DOHH2 (cell line): ENCODE data around the gene GPRC5C.
"Not testable (repeated sequence)": the region's sequence is repeated elsewhere in the genome, so short reads cannot be mapped to it uniquely, and the experiment has no call there.

Source experiments
- H3F3A ChIP-seq: fragments of 200-600 bp; sonication (generic), shearing (Covaris generic); 2 replicates; pipeline ENCODE4 v1.6.0; 2016; ENCODE audit warnings: antibody characterized with exemption, mild to moderate bottlenecking; ENCODE audit not compliant: control insufficient read depth, insufficient read depth
- H3K27ac ChIP-seq: fragments of 200-600 bp; sonication (generic); 2 replicates; pipeline ENCODE4 v1.5.1; 2014; ENCODE audit warnings: low read depth, mild to moderate bottlenecking, low read length, moderate library complexity
- H3K27me3 ChIP-seq: fragments of 200-600 bp; sonication (generic); 2 replicates; pipeline ENCODE4 v1.6.1; 2014; ENCODE audit warnings: mild to moderate bottlenecking, low read length, mixed read lengths; ENCODE audit not compliant: control insufficient read depth
- H3K36me3 ChIP-seq: fragments of 200-600 bp; sonication (generic); 2 replicates; pipeline ENCODE4 v1.6.1; 2014; ENCODE audit warnings: mild to moderate bottlenecking, low read length, moderate library complexity, mixed read lengths; ENCODE audit not compliant: control insufficient read depth
- H3K4me1 ChIP-seq: fragments of 200-600 bp; sonication (generic); 2 replicates; pipeline ENCODE4 v1.6.1; 2014; ENCODE audit warnings: mild to moderate bottlenecking, low read length, mixed read lengths; ENCODE audit not compliant: control insufficient read depth
- H3K4me2 ChIP-seq: fragments of 200-600 bp; sonication (generic); 2 replicates; pipeline ENCODE4 v1.6.0; 2014; ENCODE audit warnings: mild to moderate bottlenecking, low read length, moderate library complexity
- H3K4me3 ChIP-seq: fragments of 200-600 bp; sonication (generic); 2 replicates; pipeline ENCODE4 v1.5.1; 2014; ENCODE audit warnings: mild to moderate bottlenecking, low read length, mixed read lengths
- H3K79me2 ChIP-seq: fragments of 200-600 bp; sonication (generic); 2 replicates; pipeline ENCODE4 v1.6.1; 2014; ENCODE audit warnings: mild to moderate bottlenecking, low read length, mixed read lengths; ENCODE audit not compliant: control insufficient read depth
- H3K9me2 ChIP-seq: fragments of 200-600 bp; sonication (generic); replicated peaks from 2 replicates; pipeline ENCODE4 v1.6.1; 2014; ENCODE audit warnings: mild to moderate bottlenecking, low read length, mixed read lengths; ENCODE audit not compliant: control insufficient read depth
- H3K9me3 ChIP-seq: fragments of 200-600 bp; sonication (generic); 2 replicates; pipeline ENCODE4 v1.6.1; 2014; ENCODE audit warnings: antibody characterized with exemption, low read length, mixed read lengths; ENCODE audit not compliant: control insufficient read depth, insufficient read depth
- H4K20me1 ChIP-seq: fragments of 200-600 bp; sonication (generic); 2 replicates; pipeline ENCODE4 v1.6.0; 2014; ENCODE audit warnings: low read depth, mild to moderate bottlenecking, antibody characterized with exemption, low read length, moderate library complexity; ENCODE audit not compliant: control insufficient read depth, insufficient read depth
- EZH2phosphoT487 ChIP-seq: fragments of 200-600 bp; sonication (generic); IDR thresholded peaks from 2 replicates; pipeline ENCODE4 v1.6.1; 2017; ENCODE audit warnings: borderline replicate concordance, mild to moderate bottlenecking, antibody characterized with exemption, low read length, moderate library complexity, mixed read lengths
- TF ChIP-seq, protein P1 (sequence below): fragments of 200-600 bp; sonication (generic); IDR thresholded peaks from one replicate; pipeline ENCODE4 v1.5.1; 2014; ENCODE audit warnings: antibody characterized with exemption, mild to moderate bottlenecking, low read depth, low read length; ENCODE audit not compliant: poor library complexity, severe bottlenecking

The GPRC5C gene

DNA sequence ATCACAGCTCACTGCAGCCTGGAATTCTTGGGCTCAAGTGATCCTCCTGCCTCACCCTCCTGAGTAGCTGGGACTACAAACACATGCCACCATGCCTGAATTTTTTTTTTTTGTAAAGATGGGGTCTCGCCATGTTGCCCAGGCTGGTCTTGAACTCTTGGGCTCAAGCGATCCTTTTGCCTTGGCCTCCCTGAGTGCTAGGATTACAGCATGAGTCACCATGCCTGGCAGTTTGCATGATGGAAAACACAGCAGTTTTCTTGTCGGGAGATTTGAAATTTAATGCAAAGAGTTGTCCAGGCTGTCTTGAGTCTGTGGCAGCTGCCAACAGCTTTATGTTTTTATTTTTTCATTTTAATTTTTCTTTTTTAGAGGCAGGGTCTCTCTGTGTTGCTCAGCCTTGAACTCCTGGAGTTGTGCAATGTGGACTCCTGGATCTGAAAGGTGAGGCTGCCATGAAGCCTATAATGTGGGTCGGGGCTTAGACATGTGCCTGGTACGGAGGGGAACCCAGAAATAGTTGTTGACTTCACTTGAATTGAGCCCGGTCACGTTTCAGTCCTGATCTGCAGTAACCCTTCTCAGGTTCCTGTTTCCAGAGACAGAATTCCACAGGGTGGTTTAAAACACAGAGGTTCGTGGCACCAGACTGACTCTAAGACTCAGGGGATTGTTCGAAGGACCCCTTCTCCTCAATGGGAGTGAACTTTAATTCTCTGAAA, 53.3 kb downstream of the GPRC5C start:
- H3K36me3 ChIP-seq = no peaks in the 10 kb centered on the region
- no peaks in the 10 kb centered on the region for H3F3A ChIP-seq
- no peaks in the 10 kb centered on the region for H4K20me1 ChIP-seq
- no peaks in the 10 kb centered on the region for H3K9me2 ChIP-seq
- H3K4me3 ChIP-seq = no peak overlapping the region
- no peaks in the 10 kb centered on the region for H3K9me3 ChIP-seq
- H3K4me2 ChIP-seq = no peak overlapping the region
- no peaks in the 10 kb centered on the region for H3K4me1 ChIP-seq
- no peak overlapping the region for H3K27ac ChIP-seq
- TF ChIP-seq, protein P1, sequence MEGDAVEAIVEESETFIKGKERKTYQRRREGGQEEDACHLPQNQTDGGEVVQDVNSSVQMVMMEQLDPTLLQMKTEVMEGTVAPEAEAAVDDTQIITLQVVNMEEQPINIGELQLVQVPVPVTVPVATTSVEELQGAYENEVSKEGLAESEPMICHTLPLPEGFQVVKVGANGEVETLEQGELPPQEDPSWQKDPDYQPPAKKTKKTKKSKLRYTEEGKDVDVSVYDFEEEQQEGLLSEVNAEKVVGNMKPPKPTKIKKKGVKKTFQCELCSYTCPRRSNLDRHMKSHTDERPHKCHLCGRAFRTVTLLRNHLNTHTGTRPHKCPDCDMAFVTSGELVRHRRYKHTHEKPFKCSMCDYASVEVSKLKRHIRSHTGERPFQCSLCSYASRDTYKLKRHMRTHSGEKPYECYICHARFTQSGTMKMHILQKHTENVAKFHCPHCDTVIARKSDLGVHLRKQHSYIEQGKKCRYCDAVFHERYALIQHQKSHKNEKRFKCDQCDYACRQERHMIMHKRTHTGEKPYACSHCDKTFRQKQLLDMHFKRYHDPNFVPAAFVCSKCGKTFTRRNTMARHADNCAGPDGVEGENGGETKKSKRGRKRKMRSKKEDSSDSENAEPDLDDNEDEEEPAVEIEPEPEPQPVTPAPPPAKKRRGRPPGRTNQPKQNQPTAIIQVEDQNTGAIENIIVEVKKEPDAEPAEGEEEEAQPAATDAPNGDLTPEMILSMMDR = no peak
- H3K27me3 ChIP-seq = no peaks in the 10 kb centered on the region; the same call in 1 of the 2 replicates
- no peaks in the 10 kb centered on the region for H3K79me2 ChIP-seq

DNA sequence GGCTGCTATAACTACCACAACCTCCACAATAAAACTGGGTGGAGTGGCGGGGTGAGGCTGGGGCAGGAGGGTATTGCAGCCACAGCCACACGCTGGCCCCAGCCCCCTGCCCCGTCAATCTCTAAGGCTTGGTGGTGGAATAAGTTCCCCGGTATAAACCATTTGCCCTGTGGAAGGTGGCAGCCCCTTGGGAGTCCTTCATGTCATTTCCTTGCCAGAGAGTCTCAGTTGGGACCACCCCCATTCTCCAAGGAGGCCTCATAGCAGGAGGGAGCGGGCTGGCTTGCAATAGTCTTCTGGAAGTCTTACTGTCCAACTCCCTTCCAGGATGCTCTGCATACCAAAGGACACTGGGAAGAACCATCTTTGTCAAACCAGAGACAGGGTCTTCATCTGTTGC, 54.0 kb downstream of the GPRC5C start:
- Histone ChIP-seq H3K27me3 (no peaks in the 10 kb centered on the region; the same call in 1 of the 2 replicates), H4K20me1 (no peaks in the 10 kb centered on the region), H3K36me3 (no peaks in the 10 kb centered on the region), H3K4me1 (no peaks in the 10 kb centered on the region), H3K9me2 (no peaks in the 10 kb centered on the region), H3K79me2 (no peaks in the 10 kb centered on the region), H3K27ac (no peak overlapping the region), H3K4me2 (no peak overlapping the region), H3K9me3 (no peaks in the 10 kb centered on the region), H3F3A (no peaks in the 10 kb centered on the region), H3K4me3 (no peak overlapping the region)
- no peak for TF ChIP-seq EZH2phosphoT487
- TF ChIP-seq, protein P1 = no peak

DNA sequence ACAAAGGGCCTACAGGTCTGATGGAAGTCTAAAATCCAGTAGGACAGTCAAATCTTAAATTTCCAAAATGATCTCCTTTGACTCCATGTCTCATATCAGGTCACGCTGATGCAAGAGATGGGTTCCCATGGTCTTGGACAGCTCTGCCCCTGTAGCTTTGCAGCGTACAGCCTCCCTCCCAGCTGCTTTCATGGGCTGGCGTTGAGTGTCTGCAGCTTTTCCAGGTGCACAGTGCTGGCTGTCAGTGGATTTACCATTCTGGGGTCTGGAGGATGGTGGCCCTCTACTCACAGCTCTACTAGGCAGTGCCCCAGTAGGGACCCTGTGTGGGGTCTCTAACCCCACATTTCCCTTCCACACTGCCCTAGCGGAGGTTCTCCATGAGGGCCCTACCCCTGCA, 56.4 kb downstream of the GPRC5C start:
- not testable (repeated sequence) for H3K79me2 ChIP-seq, H3K27me3 ChIP-seq, H4K20me1 ChIP-seq, H3K27ac ChIP-seq, H3K4me1 ChIP-seq, H3K9me3 ChIP-seq, H3K4me3 ChIP-seq, H3K4me2 ChIP-seq, H3K9me2 ChIP-seq, H3F3A ChIP-seq, H3K36me3 ChIP-seq

DNA sequence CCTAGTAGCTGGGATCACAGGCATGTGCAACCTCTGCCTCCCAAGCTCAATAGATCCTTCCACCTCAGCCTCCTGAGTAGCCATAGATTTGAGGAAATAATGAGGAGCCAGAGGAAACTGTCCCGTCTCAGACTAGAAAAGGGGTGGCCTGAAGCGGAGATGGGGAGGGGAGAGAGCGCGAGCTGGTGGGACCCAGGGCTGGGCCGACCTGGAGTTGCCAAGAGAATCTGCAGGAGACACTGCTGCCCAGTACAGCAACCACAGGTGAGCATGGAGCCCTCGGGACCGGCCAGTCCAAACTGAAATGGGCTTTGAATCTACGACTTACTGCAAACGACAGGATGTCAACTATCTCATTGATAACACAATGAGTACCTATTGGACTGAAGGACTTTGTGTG, 58.8 kb downstream of the GPRC5C start:
- Histone ChIP-seq H3K36me3 (no peaks in the 10 kb centered on the region), H3K27ac (no peak overlapping the region), H4K20me1 (no peaks in the 10 kb centered on the region), H3F3A (no peaks in the 10 kb centered on the region), H3K79me2 (no peaks in the 10 kb centered on the region), H3K4me1 (no peaks in the 10 kb centered on the region), H3K4me2 (no peak overlapping the region), H3K9me3 (no peaks in the 10 kb centered on the region), H3K9me2 (no peaks in the 10 kb centered on the region), H3K4me3 (no peak overlapping the region), H3K27me3 (no peaks in the 10 kb centered on the region)
- TF ChIP-seq, protein P1 = no peak
- TF ChIP-seq EZH2phosphoT487 = no peak
